M059J (cell line): ENCODE results near the gene TUBB1. TPM values are rescaled to one million over a fixed set of nuclear protein-coding genes. Genes with fewer than 3 reads are reported as not detected.
"Not testable (repeated sequence)": the region's sequence is repeated elsewhere in the genome, so short reads cannot be mapped to it uniquely, and the experiment has no call there.

Experiments
- DNase-seq: peaks from one replicate; pipeline ENCODE4 v3.0.0-alpha.2; 2012; ENCODE audit warnings: low read depth
- total RNA-seq: library from RNA; depleted of rRNA; stranded (reverse); fragments of >200 nt; shearing (Covaris generic); gene quantifications from 2 replicates; pipeline ENCODE4 v1.2.3, GENCODE V29; 2014

Gene TUBB1
- total RNA-seq, 1 experiment from 2014 or later = 0.17 TPM

DNA sequence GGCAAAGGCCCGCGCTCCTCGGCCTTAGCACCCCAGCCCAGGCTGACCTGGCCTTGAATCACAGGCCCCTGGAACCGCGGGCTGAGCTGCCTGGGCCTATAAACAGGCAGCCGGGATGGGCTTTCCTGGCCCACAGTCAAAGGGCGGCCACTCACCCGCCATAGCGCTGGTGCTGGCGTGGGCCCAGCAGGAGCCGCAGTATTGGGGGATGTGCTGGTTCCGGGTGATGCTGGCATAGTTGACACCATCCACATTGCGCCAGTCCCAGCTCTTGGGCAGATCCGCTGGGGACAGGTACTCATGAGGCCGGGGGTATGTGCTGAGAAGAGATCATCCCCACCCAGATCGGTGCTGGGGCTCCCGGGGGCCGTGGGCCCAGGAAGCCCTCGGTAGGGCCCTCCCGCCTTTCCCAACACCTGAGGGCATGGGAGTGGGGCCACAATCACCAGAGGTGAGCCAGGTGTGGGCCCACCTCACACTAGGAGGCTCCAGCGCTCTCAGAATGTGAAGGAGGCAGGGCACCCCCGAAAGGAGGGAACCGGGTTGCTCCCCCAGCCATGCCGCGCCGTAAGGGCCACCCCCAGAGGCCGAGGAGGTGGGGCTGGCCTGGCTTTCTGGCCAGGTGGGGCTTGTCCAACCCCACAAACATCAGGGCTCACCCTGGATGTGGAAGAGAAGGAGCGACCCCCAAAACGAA is 12.9 kb upstream of the TUBB1 start:
- DNase-seq = no peak

DNA sequence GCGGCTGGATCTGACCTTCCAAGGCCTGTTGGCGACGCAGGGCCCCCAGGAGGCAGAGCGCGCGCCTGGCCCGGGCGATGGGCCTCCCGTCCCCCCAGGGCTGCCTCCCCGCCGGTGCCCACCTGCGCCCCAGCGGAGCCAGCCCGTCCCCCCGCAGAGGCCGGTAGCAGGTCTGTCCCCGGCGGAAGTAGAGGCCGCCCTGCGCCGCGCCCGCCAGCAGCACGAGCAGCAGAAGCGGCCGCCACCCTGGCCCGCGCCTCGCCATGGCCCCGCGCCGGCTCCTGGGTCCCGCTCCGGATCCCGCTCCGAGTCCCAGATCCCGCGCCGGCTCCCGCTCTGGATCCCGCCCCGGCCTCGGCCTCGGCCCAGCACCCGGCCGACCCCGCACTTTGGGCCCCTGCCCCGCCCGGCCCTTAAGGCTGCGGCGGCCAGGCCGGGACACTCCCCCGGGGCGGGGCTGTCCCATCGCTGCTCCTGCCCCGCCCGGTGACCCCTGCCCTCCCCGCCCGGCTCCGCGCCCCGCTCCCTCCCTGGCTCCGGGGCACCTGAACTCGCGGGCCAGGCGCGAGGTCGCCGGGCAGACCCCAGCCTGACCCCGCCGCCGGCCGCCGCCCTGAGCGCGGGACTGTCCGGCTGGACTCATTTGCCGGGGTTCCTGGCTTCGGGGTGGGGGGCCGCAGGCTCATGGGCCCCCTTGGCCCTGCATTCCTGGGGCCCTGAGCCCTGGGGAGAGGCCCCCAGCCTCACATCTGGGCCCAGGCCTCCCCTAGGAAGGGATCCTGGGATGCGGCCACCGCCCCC is 12.2 kb upstream of the TUBB1 start, which contains the start of gene CTSZ:
Gene CTSZ (minus strand): TSS at position 391 of the 801 bp plus-strand sequence. CDS start 126 bp downstream, at position 265.
- no peak for DNase-seq

DNA sequence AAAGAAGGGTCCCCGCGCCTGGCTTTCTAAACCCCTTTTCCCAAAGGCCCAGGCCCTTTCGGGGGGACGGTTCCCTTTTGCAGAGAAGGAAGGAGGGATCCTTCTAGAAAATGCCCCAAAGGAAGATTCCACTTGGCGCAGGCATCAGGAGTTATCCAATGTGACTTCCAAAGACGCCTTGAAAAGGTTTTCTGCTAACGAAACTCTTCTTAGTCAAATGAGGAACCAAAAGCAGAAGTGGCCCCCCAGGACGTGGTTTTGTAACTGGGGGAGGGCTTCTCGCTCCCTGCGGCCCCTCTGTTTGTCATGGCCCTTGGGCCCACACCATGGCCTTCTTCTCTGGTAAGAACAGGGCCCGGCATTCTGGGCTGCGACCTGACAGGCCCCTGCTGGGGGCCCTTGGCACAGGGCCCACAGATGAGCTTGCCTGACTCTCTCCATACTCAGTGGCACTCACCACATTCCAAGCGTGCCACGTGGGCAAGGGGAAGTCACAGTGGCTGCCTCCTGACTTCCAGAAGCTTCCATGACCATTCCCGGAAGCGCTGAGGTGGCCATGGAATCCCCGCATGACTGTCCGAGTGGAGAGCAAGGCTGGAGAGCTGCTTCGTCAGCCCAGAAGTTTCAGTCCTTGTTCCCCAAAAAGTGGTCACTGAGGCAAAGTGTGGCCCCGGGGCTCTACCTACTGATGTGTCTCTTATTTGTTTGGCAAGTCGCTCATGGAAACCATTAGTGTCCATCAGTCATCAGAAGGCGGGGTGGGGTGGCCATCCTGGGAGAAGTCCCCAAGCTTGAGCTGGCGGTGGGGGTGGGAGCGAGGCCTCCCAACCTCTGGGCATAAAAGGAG is 11.3 kb upstream of the TUBB1 start:
- DNase-seq = no peak

DNA sequence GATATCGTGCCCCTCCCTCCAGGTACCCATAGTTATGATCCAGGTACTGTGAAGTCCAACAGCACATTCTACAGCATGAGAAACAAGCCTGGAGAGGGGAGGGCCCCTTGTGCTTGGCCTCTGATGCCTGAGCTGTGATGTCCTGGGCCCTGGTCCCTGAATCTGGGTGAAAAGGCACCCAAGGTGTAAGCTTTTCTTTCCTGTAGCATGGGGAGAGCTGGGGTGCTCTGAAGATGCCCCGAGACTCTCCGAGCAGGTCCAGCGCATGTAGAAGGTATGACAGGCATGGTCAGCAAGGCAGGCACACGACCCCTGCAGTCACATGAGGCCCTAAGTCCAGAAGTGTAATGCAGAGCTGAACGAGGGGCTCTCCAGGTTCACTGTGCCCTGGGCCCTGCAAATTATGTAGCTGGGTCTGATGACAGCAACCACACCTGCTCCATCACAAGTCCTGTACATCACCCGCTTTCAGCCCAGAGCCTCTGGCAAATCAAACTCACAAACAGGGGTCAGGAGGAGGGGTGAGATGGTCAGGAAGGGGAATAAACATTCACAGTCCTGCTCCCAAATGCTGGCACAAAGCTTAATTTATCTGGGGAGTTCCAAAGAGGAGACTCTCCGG is 10.4 kb upstream of the TUBB1 start:
- DNase-seq = no peak

DNA sequence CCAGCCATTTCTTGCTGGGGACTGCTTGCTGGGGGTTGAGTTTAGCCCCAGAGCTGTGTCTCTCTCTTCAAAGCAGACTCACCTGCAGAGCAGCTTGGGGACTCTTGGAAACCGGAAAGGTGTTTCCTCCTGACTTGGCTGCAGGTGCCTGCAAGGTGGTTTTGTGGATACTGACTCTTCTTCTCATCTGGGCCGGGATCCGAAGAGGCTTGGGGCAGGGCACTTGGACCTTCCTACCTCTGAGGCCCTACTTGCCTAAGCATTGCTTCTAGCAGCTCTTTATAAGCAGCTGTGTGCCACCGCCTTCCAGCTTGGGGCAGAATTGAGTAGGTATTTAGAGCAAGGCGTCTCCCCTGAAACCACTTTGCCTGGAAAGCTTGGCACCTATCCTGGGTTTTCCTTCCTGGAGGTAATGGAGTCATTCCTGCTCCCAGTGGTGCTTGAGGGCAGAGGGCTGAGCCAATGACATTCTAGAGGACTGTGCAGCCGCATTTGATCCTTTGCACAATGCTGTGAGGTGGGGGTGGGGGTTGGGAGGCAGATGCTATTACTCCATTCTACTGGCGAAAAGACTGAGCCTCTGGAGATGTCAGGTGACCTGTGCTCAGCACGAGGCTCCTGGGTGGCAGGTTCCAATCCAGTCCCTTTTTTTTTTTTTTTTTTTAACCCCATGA is 8.8 kb upstream of the TUBB1 start:
- DNase-seq = peak; percentile 97

DNA sequence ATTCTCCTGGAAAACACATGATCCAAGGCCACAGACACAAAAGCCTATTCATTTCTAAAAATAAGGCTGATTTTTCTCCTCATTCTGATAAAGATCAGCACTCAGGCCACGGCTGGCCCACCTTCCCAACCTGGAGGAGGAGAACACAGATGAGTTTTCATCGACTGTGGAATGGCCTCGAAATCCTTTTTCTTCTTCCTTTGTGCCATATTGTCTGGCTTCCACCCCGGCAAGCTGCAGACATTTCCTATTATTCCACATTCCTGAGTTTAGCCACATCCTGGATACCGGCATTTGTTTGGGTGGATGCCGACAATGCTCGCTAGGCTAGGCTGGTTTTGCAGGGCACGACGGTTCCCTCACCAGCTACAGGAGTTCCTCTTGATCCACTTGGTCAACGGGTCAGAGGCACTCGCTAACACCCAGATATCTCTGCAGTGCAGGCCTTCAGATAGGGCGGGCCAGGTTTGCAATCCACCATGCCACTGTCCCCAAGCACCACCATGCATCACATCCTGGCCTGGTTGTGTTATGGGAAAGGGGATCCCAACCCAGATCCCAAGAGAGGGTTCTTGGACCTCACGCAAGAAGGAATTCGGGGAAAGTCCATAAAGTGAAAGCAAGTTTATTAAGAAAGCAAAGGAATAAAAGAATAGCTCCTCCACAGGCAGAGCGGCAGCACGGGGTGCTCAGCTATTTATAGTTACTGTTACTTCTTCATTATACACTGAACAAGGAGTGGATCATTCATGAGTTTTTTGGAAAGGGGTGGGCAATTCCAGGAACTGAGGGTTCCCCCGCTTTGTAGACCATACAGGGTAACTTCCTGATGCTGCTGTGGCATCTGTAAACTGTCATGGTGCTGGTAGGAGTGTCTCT is 8.0 kb upstream of the TUBB1 start:
- DNase-seq = peak; percentile 99

DNA sequence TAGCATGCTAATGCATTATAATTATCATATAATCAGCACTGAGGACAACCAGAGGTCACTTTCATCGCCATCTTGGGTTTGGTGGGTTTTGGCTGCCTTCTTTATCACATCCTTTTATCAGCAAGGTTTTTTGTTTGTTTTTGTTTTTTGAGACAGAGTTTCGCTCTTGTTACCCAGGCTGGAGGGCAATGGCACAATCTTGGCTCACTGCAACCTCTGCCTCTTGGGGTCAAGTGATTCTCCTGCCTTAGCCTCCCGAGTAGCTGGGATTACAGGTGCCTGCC is 7.4 kb upstream of the TUBB1 start:
- not testable (repeated sequence) for DNase-seq

DNA sequence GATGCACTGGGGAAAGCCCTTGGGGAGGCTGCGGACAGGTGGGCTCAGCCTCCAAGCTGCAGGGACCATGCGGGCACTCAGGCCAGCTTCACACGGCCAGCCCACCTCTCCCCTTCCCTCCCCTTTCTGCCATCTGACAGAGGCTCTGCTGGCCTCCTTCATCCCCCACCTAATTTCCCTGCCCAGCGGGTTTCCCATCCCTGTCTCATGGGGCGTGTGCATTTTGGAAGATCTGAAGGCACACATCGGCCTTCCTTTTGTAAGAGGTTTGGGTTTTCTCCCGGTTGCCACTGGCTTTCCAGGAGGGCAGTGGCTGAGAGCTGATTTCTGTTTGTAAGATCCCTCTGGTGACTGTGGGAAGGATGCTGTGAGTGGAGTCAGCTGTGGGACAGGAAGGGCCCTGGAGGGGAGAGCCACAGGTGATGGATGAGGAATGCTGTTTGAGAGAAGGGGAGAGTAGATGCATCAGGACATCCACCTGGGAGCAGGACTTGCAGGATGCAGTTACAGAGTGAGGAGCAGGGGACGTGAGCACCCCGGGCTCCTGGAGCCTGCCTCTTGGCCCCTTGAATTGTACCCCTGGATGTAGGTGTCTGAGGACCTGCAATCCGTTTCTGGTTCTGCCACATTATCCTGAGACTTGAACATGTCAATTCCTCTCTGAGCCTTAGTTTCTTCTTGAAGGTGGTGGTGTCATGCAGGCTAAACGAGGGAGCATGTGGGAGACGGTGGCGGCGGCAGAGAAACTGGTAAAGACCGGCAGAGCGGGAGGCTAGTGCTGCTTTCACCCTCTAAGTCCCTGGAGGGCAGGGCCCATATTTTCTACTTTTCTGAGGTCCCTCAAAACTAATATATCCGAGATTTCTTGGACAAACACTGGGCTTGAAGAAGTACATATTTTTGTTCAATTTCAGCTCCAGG is 5.9 kb upstream of the TUBB1 start:
- DNase-seq = no peak

DNA sequence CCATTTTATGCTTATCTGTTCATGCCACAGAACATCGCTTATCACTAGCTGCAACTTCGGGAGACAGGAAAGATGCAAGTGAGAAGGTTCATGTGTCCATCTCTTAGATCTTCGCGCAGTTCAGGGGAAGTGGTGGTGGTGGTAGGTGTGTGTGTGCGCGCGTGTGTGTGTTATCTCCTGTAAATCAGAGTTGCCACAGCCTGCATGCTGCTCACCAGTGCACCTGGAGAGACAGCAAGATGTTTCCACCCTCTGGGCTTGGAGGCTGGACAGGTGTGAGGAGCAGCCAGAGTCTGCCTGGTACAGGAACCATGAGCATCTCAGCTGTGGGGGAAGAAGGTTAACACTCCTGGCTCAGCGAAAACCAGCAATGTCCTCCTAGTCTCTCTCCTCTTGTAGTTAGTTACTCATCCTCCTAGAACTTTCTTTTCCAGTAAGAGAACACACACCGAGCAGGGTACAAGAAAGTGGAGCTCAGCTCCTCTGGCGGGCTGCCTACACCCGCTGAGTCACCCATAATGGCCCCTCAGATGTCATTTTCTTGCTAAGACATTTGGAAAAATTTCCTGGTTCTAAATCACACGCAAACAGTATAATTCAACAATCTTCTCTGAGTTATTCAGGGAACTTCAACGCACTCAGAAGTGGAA is 5.1 kb upstream of the TUBB1 start:
- peak; percentile 92 for DNase-seq

DNA sequence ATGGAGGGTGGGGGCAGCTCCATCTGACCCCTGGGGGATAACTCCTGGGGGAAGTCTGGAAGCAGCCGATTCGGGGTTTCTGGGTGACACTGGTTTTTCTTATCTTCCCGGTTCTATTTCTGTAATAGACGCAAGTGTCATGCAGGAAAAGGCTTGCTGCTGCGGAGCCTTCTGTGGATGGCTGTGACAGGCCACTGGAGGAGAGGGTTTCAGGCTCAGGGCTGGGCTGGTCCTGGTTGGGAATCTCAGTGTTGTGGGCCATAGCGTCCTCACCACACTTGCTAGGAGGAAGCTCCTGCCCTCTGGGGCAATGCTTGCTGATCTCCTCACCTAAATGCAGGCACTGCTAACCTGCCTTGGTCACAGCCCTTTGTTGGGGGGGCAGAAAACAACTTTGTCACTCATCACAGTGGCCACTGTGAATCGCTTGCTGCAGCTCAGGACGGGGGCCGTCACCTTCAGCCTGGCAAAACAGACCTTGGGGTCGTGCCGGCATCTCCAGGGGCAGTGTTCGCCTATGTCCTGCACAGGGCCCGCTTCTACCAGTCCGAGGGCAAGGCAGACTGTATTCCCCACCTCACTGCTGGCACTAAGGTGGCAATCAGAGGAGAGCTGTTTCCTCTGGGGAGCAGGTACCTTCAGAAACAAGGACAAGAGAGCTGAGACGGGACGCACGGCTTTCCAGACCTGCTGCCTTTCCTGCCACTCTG is 4.4 kb upstream of the TUBB1 start:
- DNase-seq = no peak

DNA sequence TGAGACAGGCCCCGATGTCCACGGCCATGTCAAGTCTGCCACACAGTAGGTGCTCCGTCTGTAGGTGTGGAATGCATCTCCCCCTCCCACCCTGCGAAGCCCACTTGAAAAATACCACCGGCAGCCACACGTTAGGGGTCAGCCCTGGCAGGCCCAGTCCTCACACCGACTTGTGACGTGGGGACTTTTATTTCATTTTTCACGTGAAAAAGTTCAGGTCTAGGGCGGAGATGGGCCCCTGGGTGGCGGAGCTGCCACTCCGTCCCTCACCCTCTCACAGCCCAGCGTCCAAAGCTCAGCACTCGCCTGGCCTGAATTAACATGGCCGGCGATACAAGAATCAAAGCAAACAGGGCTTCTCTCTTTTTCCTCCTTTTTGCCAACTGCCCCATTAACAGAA is 3.8 kb upstream of the TUBB1 start:
- DNase-seq = no peak

DNA sequence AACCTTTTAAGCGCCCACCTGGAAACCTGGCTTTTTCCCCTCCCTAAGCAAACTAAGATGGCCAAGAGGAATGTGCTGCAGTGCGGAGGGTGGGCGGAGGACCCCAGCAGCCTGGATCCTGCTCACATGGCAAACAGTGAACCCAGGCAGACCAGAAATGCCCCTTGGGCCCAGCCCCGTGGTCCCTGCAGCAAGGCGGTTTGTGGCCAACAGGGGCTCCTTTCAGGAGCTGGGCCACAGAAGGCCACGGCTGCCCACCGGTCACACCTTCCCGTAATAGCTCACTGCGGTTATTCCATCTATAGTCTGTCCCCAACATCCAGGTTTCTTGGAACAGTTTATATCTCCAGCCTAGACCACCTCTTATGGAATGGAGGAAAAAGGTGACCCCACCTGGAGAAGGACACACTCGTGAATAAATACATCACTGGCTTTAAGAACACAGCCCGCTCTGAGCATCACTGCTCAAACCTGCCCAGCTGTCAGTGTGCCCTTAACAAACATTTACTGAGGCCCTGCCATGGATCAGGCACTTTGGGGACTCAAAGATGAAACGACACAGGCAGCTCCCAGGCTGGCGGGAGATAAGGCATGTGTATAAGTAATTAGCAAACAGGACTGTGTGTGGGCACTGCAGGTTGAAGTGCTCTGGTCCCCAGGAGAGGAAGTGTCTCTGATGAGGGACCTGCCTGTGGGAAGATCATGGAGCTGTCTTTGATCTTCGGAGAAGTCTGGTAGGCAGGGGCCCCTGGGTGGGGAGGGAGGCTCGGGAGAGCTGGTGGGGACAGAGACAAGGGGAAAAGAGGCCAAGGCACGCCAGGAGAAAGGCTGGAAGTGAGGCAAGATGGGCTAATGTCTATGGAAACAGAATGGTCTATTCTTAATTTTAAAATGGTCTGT is 3.2 kb upstream of the TUBB1 start:
- DNase-seq = no peak

DNA sequence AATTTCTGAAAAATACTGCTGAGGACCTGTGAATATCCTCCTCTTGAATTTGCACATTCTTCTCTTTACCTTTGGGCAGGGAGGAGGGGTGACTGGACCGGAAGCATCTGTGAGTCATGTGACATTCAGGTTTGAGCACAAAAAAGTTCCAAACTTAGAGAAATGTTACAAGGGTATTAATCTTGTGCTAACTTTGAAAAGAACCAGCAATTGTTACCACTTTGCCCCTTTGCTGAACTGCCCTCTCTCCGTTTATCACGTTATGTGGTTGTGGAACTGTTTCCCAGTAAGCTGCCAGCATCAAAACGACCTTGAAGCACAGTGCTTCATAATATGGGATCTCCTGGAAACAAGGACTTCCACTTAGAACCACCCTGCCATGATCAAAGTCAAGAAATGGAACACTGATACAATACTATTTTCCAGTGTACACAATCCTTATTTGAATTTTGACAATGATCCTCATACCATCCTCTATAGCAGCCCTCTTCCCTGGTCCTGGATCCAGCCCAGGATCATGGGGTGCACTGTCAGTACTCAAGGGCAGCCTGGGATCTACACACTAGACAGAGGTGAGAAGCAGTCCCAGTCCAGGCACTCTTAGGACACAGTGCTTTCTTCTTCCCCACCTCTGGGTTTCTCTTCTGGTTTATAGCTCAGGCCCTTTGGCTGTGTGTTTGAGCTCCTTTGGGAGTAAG is 2.3 kb upstream of the TUBB1 start:
- peak; percentile 56 for DNase-seq

DNA sequence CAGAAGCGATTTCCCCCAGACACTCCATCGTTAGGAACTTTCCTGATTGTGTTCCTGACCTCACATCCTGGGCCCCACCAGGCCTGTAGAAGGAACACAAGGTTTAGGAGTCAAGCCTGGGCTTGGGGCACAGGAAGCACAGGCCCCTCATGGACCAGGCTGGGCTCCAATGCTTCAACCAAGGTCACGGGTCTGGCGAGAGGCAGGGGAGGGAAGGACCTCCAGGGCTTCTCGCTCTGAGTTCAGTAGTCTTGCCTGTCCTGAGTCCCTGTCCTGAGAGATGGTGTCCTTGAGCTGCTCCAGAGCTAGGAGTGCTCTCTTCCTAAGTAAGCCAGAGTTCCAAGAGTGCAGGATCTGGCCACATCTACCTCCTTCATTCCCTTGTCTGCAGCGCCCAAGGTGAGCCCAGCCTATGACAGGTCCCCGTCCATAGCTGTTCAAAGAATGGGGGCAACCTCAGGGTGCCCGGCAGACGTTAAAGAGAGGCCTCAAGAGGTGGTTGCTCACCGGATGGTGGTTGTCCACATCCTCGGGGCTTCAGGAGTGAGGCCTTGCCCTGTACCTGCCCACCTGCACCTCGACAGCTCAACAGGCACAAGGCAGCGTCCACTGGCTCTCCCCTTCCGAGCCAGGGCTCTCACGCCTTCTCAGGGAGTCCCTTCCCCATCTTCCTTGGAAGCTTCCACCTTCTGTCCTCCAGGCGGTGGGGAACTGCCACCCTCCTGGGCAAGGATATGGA is 1.6 kb upstream of the TUBB1 start:
- no peak for DNase-seq

DNA sequence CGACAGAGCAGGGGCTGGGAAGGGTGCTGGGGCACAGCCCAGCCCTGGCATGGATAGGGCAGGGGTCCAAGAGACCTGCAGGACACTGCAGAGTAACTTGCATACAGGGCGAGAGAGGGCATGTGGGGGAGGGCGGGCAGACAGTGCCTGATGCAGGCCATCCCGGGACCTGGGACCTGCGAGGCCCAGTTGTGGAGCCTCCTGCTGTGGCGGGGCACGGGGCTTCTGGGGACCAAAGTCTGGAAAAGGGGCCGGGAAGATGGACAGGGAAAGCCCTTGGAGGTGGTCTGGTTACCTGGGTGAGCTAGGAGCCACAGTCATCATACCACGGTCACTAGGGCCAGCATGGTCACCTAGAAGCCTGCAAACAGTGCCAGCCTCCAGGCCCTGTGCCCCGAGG is 412 bp upstream of the TUBB1 start:
- no peak for DNase-seq
